SK-N-SH treated with all-trans-retinoic acid at 6 μM for 48 hours (cell line): ENCODE results near the gene ICAM5.

Experiments used
- ATAC-seq: fragments of 200-7000 bp; cut with Tn5 transposase; 3 replicates; pipeline ENCODE4 v1.9.1; 2020; ENCODE audit warnings: mild to moderate bottlenecking, moderate library complexity
- ARNTL ChIP-seq: fragments of 450-650 bp; formaldehyde crosslinking; IDR thresholded peaks from 2 replicates; pipeline ENCODE4 v1.5.0; 2020; ENCODE audit warnings: low read depth, mild to moderate bottlenecking, moderate library complexity, borderline replicate concordance
- BACH2 ChIP-seq: fragments of 250-450 bp; sonication (Bioruptor Pico); IDR thresholded peaks from 2 replicates; pipeline ENCODE4 v1.9.0; 2021; ENCODE audit warnings: mild to moderate bottlenecking, borderline replicate concordance
- CSDC2 ChIP-seq: fragments of 250-450 bp; sonication (Bioruptor Pico); IDR thresholded peaks from 2 replicates; pipeline ENCODE4 v1.5.0; 2020; ENCODE audit warnings: mild to moderate bottlenecking, moderate library complexity
- ESRRG ChIP-seq: fragments of 250-450 bp; sonication (Bioruptor Pico); IDR thresholded peaks from 2 replicates; pipeline ENCODE4 v1.6.1; 2021; ENCODE audit warnings: mild to moderate bottlenecking
- GLIS3 ChIP-seq: fragments of 250-450 bp; sonication (Bioruptor Pico); IDR thresholded peaks from 2 replicates; pipeline ENCODE4 v1.5.0; 2020; ENCODE audit warnings: mild to moderate bottlenecking, moderate library complexity
- ISL1 ChIP-seq: fragments of 250-450 bp; sonication (Bioruptor Pico); IDR thresholded peaks from 2 replicates; pipeline ENCODE4 v2.1.2; 2022; ENCODE audit warnings: mild to moderate bottlenecking, moderate library complexity
- OSR1 ChIP-seq: fragments of 250-450 bp; sonication (Bioruptor Pico); IDR thresholded peaks from 2 replicates; pipeline ENCODE4 v1.8.0; 2022; ENCODE audit warnings: moderate library complexity, mild to moderate bottlenecking, inconsistent platforms
- POU6F1 ChIP-seq: fragments of 250-450 bp; sonication (Bioruptor Pico); IDR thresholded peaks from 2 replicates; pipeline ENCODE4 v1.8.0; 2021; ENCODE audit warnings: low read depth, mild to moderate bottlenecking, moderate library complexity, borderline replicate concordance
- PPARA ChIP-seq: fragments of 250-450 bp; sonication (Bioruptor Pico); IDR thresholded peaks from 2 replicates; pipeline ENCODE4 v1.5.0; 2020; ENCODE audit warnings: mild to moderate bottlenecking, borderline replicate concordance
- RARB ChIP-seq: fragments of 250-450 bp; sonication (Bioruptor Pico); IDR thresholded peaks from 2 replicates; pipeline ENCODE4 v1.8.0; 2021; ENCODE audit warnings: mild to moderate bottlenecking, moderate library complexity
- SNAI2 ChIP-seq: fragments of 250-450 bp; sonication (Bioruptor Pico); IDR thresholded peaks from 2 replicates; pipeline ENCODE4 v1.5.0; 2020; ENCODE audit warnings: mild to moderate bottlenecking, moderate library complexity
- TCF4 ChIP-seq: fragments of 250-450 bp; sonication (Bioruptor Pico); IDR thresholded peaks from 2 replicates; pipeline ENCODE4 v1.8.0; 2021; ENCODE audit warnings: mild to moderate bottlenecking, moderate library complexity, borderline replicate concordance
- TOX ChIP-seq: fragments of 250-450 bp; sonication (Bioruptor Pico); IDR thresholded peaks from 2 replicates; pipeline ENCODE4 v1.8.0; 2021; ENCODE audit warnings: mild to moderate bottlenecking, moderate library complexity, borderline replicate concordance
- TSHZ2 ChIP-seq: fragments of 250-450 bp; sonication (Bioruptor Pico); IDR thresholded peaks from 2 replicates; pipeline ENCODE4 v1.5.0; 2020; ENCODE audit warnings: mild to moderate bottlenecking, moderate library complexity
- ZC3H10 ChIP-seq: fragments of 250-450 bp; sonication (Bioruptor Pico); IDR thresholded peaks from 2 replicates; pipeline ENCODE4 v1.5.1; 2021; ENCODE audit warnings: mild to moderate bottlenecking, moderate library complexity
- ZFP3 ChIP-seq: fragments of 250-450 bp; sonication (Bioruptor Pico); IDR thresholded peaks from 2 replicates; pipeline ENCODE4 v1.5.0; 2020; ENCODE audit warnings: mild to moderate bottlenecking, moderate library complexity
- ZFP30 ChIP-seq: fragments of 450-650 bp; formaldehyde crosslinking; IDR thresholded peaks from 2 replicates; pipeline ENCODE4 v1.5.0; 2022; ENCODE audit warnings: mild to moderate bottlenecking, moderate library complexity
- ZNF565 ChIP-seq: fragments of 450-650 bp; formaldehyde crosslinking; conservative IDR thresholded peaks from 2 replicates; pipeline ENCODE4 v1.5.0; 2020; ENCODE audit warnings: low read depth, mild to moderate bottlenecking, moderate library complexity
- ZNF70 ChIP-seq: fragments of 450-650 bp; formaldehyde crosslinking; IDR thresholded peaks from 2 replicates; pipeline ENCODE4 v1.5.0; 2020; ENCODE audit warnings: mild to moderate bottlenecking, moderate library complexity
- ZNF8 ChIP-seq: fragments of 450-650 bp; formaldehyde crosslinking; IDR thresholded peaks from 2 replicates; pipeline ENCODE4 v1.5.0; 2020; ENCODE audit warnings: mild to moderate bottlenecking, moderate library complexity
- TF ChIP-seq, protein P1 (sequence below): fragments of 250-450 bp; sonication (Bioruptor Pico); IDR thresholded peaks from 2 replicates; pipeline ENCODE4 v1.8.0; 2020; ENCODE audit warnings: mild to moderate bottlenecking, moderate library complexity, borderline replicate concordance
- TF ChIP-seq, protein P2 (sequence below): fragments of 250-450 bp; sonication (Bioruptor Pico); IDR thresholded peaks from 2 replicates; pipeline ENCODE4 v1.5.1; 2020; ENCODE audit warnings: low read depth, mild to moderate bottlenecking, moderate library complexity

Gene ICAM5

DNA sequence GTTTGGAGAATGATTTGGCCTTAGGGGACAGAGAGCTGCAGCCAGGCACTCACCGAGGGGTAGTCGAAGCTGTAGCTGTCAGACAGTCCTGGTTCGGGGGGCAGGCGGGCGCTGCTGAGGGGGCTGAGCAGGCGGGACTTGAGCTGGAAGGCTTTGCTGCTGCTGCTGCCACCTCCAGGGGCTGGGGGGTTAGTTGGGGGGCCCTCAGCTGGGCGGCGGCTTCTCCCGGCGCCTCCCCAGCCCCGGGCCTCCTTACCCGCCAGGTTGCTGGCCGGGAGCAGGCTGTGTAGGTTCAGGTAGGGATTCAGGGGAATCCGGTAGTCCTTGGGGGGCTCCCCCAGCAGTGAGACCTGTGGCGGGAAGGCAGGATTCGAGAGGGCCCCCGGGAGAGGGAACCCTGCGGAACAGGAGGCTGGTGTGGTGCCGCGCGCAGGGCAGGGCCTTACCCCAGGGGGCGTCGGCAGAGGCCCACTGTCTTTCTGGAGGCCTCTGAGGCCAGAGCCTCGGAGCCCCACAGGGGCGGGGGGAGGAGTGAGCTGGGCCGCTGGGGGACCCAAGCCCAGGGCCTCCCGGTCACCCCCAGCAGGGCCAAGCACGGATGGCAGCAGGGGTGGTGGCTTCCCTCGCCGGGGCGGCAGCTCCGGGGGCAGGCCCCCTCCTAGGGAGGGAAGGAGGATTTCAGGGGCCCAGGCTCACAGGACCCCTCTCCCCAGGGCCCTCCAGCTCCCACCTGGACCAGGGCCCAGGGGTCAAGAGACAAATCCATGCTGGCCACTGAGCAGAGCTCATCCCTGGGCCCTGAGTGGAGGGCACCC, 31.1 kb downstream of the ICAM5 start:
- ATAC-seq: no peak
- TF ChIP-seq ESRRG (CRISPR knock-in tag): no peak
- no peak for TF ChIP-seq ZNF565 (CRISPR knock-in tag)
- TF ChIP-seq TOX (CRISPR knock-in tag): no peak
- no peak for TF ChIP-seq OSR1 (CRISPR knock-in tag)
- TF ChIP-seq PPARA (CRISPR knock-in tag): no peak
- no peak for TF ChIP-seq CSDC2 (CRISPR knock-in tag)
- TF ChIP-seq, protein P1, sequence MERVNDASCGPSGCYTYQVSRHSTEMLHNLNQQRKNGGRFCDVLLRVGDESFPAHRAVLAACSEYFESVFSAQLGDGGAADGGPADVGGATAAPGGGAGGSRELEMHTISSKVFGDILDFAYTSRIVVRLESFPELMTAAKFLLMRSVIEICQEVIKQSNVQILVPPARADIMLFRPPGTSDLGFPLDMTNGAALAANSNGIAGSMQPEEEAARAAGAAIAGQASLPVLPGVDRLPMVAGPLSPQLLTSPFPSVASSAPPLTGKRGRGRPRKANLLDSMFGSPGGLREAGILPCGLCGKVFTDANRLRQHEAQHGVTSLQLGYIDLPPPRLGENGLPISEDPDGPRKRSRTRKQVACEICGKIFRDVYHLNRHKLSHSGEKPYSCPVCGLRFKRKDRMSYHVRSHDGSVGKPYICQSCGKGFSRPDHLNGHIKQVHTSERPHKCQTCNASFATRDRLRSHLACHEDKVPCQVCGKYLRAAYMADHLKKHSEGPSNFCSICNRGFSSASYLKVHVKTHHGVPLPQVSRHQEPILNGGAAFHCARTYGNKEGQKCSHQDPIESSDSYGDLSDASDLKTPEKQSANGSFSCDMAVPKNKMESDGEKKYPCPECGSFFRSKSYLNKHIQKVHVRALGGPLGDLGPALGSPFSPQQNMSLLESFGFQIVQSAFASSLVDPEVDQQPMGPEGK (CRISPR knock-in tag): no peak
- no peak for TF ChIP-seq RARB (CRISPR knock-in tag)
- TF ChIP-seq TCF4 (CRISPR knock-in tag): no peak
- no peak for TF ChIP-seq ZC3H10 (CRISPR knock-in tag)
- TF ChIP-seq GLIS3: no peak
- TF ChIP-seq BACH2: no peak
- TF ChIP-seq ZFP3 (CRISPR knock-in tag): no peak
- TF ChIP-seq ZNF70: no peak
- TF ChIP-seq TSHZ2 (CRISPR knock-in tag): no peak
- TF ChIP-seq POU6F1 (CRISPR knock-in tag): no peak
- TF ChIP-seq ARNTL (CRISPR knock-in tag): no peak
- no peak for TF ChIP-seq ZNF8 (CRISPR knock-in tag)
- no peak for TF ChIP-seq SNAI2 (CRISPR knock-in tag)
- TF ChIP-seq ZFP30: no peak

DNA sequence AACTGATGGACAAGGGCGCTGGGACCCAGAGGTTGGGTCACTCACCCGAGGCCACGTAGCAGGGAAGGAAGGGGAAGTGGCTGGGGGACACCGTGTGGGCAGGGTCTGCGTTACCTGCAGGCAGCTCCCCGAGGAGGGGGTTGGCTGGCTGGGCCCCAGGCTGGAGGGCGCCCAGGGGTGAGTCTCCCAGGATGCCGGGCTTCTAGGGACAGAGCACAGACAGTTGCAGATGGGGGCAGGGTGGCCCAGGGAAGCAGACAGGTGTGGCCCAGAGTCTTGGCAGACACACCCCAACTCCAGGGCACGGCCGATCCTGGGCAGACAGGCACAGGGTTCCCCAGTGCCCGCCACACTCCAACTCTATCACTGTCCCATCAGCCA, 31.7 kb downstream of the ICAM5 start:
- no peak for ATAC-seq

More for the DNA sequence above, 31.7 kb downstream of the ICAM5 start:
- TF ChIP-seq ZNF70: no peak
- TF ChIP-seq ISL1 (CRISPR knock-in tag): no peak
- TF ChIP-seq ARNTL (CRISPR knock-in tag): no peak
- TF ChIP-seq, protein P2, sequence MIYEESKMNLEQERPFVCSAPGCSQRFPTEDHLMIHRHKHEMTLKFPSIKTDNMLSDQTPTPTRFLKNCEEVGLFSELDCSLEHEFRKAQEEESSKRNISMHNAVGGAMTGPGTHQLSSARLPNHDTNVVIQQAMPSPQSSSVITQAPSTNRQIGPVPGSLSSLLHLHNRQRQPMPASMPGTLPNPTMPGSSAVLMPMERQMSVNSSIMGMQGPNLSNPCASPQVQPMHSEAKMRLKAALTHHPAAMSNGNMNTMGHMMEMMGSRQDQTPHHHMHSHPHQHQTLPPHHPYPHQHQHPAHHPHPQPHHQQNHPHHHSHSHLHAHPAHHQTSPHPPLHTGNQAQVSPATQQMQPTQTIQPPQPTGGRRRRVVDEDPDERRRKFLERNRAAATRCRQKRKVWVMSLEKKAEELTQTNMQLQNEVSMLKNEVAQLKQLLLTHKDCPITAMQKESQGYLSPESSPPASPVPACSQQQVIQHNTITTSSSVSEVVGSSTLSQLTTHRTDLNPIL: no peak
- no peak for TF ChIP-seq CSDC2 (CRISPR knock-in tag)
- no peak for TF ChIP-seq SNAI2 (CRISPR knock-in tag)
- TF ChIP-seq ZNF8 (CRISPR knock-in tag): no peak
- no peak for TF ChIP-seq TCF4 (CRISPR knock-in tag)
- TF ChIP-seq GLIS3: no peak
- no peak for TF ChIP-seq ZNF565 (CRISPR knock-in tag)
- no peak for TF ChIP-seq BACH2
